Measurements from ENCODE around the gene ITGB3.
A peak's percentile ranks its signal among the peaks of the same experiment; 100 is the strongest.

The ITGB3 gene

GRCh38 chr17:47270946-47271705, 17.5 kb downstream of the ITGB3 start:
- Histone ChIP-seq H3K9ac (ENCODE audit: low read length) (no peak overlapping the region), H3K4me3 (ENCODE audit: low read depth in 1 of 2, low read length in 2 of 2) (no peak overlapping the region), H3K9me3 (ENCODE audit: low read length) (no peaks in the 10 kb centered on the region), H3K4me1 (ENCODE audit: insufficient read depth, low read length) (peaks cover 53% of the 10 kb centered on the region), H3K36me3 (ENCODE audit: insufficient read depth, low read length) (no peaks in the 10 kb centered on the region), H3K27ac (ENCODE audit: low read depth, low read length) (no peak overlapping the region), H3K27me3 (ENCODE audit: control insufficient read depth in 1 of 2, insufficient read depth in 2 of 2, low read length in 2 of 2) (no peaks in the 10 kb centered on the region)

- Histone ChIP-seq H3K4me3 (ENCODE audit: low read depth in 1 of 2, low read length in 2 of 2) (no peak overlapping the region), H3K9me3 (ENCODE audit: low read length) (no peaks in the 10 kb centered on the region), H3K27ac (ENCODE audit: low read depth, low read length) (no peak overlapping the region)
Measured at GRCh38 chr17:47272491-47272890, 18.9 kb downstream of the ITGB3 start.

DNA sequence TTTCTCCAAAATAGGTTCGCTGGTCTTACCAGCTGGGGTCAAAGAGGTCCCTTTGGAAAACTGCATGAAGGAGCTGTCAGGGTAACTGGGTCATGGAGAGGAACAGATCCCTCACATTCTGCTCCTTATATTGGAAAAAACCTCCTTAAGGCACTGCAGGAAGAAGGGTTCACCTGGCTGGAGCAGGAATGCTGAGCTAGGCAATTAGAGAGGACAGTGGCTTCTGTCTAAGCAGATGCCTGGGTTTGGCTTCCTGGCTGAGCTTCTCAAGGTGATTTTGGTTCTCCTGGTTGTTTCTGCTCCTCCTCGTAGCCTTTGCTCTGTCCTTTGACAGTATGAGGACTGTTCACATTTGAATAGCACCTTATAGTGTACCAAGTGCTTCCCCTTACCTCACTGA, 19.6 kb downstream of the ITGB3 start:
- Histone ChIP-seq H3K9me3 (ENCODE audit: low read length) (no peaks in the 10 kb centered on the region), H3K36me3 (ENCODE audit: insufficient read depth, low read length) (no peaks in the 10 kb centered on the region), H3K27ac (ENCODE audit: low read depth, low read length) (peak overlapping the region; percentile 95), H3K9ac (ENCODE audit: low read length) (no peak overlapping the region), H3K27me3 (ENCODE audit: control insufficient read depth in 1 of 2, insufficient read depth in 2 of 2, low read length in 2 of 2) (no peaks in the 10 kb centered on the region), H3K4me1 (ENCODE audit: insufficient read depth, low read length) (peaks cover 59% of the 10 kb centered on the region), H3K4me3 (ENCODE audit: low read depth in 1 of 2, low read length in 2 of 2) (no peak overlapping the region)

More at GRCh38 chr17:47272491-47272890, 18.9 kb downstream of the ITGB3 start:
- H3K4me1 ChIP-seq (ENCODE audit: insufficient read depth, low read length), result peaks cover 53% of the 10 kb centered on the region
- no peaks in the 10 kb centered on the region for H3K27me3 ChIP-seq (ENCODE audit: control insufficient read depth in 1 of 2, insufficient read depth in 2 of 2, low read length in 2 of 2)
- no peaks in the 10 kb centered on the region for H3K36me3 ChIP-seq (ENCODE audit: insufficient read depth, low read length)
- H3K9ac ChIP-seq (ENCODE audit: low read length), result no peak overlapping the region

DNA sequence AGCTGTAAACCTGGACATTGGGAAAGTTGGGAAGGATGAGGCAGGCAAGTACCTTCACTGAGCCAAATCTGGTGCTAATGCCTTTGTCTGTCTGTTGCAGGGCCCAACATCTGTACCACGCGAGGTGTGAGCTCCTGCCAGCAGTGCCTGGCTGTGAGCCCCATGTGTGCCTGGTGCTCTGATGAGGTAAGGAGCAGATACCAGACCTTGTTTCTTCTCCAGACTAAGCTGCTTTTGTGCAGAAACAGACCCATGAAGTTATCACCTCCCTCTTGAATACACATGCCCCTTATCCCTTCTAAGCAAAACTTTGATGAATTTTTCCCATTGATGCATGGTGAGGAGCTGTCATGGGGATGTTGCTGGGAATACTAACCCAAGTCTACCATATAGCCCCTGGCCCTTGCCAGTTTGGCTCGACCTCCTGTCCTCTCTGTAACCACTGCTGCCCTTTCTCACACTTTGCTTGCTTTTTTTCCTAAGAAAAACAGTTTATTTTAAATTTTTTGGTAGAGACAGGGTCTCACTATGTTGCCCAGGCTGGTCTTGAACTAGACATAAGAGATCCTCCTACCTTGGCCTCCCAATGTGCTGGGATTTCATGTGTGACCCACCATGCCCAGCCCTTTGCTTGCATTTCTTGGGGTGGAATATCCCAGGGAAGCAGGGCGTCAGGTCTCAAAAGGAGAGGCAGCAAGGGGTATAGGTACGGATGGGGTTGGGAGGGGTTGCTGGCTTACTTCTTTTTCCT, 20.9 kb downstream of the ITGB3 start:
- no peaks in the 10 kb centered on the region for H3K36me3 ChIP-seq (ENCODE audit: insufficient read depth, low read length)
- H3K4me3 ChIP-seq (ENCODE audit: low read depth in 1 of 2, low read length in 2 of 2), result no peak overlapping the region
- H3K4me1 ChIP-seq (ENCODE audit: insufficient read depth, low read length), result peaks cover 71% of the 10 kb centered on the region
- peak overlapping the region; percentile 28 for H3K9ac ChIP-seq (ENCODE audit: low read length)
- no peaks in the 10 kb centered on the region for H3K27me3 ChIP-seq (ENCODE audit: control insufficient read depth in 1 of 2, insufficient read depth in 2 of 2, low read length in 2 of 2)
- no peaks in the 10 kb centered on the region for H3K9me3 ChIP-seq (ENCODE audit: low read length)
- H3K27ac ChIP-seq (ENCODE audit: low read depth, low read length), result peak overlapping the region; percentile 95

GRCh38 chr17:47275245-47275984, 21.8 kb downstream of the ITGB3 start:
- H3K9ac ChIP-seq (ENCODE audit: low read length), result peak overlapping the region; percentile 28

GRCh38 chr17:47276444-47276843, 22.8 kb downstream of the ITGB3 start:
- Histone ChIP-seq H3K4me3 (ENCODE audit: low read depth in 1 of 2, low read length in 2 of 2) (peak overlapping the region in 1 of 2 donors; percentile 21), H3K27me3 (ENCODE audit: control insufficient read depth in 1 of 2, insufficient read depth in 2 of 2, low read length in 2 of 2) (no peaks in the 10 kb centered on the region), H3K27ac (ENCODE audit: low read depth, low read length) (peak overlapping the region; percentile 95), H3K9ac (ENCODE audit: low read length) (peak overlapping the region; percentile 15), H3K4me1 (ENCODE audit: insufficient read depth, low read length) (peaks cover 81% of the 10 kb centered on the region), H3K36me3 (ENCODE audit: insufficient read depth, low read length) (no peaks in the 10 kb centered on the region), H3K9me3 (ENCODE audit: low read length) (no peaks in the 10 kb centered on the region)

More at GRCh38 chr17:47275245-47275984, 21.8 kb downstream of the ITGB3 start:
- H3K4me3 ChIP-seq (ENCODE audit: low read depth in 1 of 2, low read length in 2 of 2), result peak overlapping the region in 1 of 2 donors; percentile 21
- H3K27ac ChIP-seq (ENCODE audit: low read depth, low read length), result peak overlapping the region; percentile 95
- no peaks in the 10 kb centered on the region for H3K27me3 ChIP-seq (ENCODE audit: control insufficient read depth in 1 of 2, insufficient read depth in 2 of 2, low read length in 2 of 2)
- H3K9me3 ChIP-seq (ENCODE audit: low read length), result no peaks in the 10 kb centered on the region
- no peaks in the 10 kb centered on the region for H3K36me3 ChIP-seq (ENCODE audit: insufficient read depth, low read length)
- H3K4me1 ChIP-seq (ENCODE audit: insufficient read depth, low read length), result peaks cover 77% of the 10 kb centered on the region

GRCh38 chr17:47276868-47277267, 23.2 kb downstream of the ITGB3 start:
- Histone ChIP-seq H3K4me1 (ENCODE audit: insufficient read depth, low read length) (peaks cover 81% of the 10 kb centered on the region), H3K36me3 (ENCODE audit: insufficient read depth, low read length) (no peaks in the 10 kb centered on the region), H3K27ac (ENCODE audit: low read depth, low read length) (peak overlapping the region; percentile 95), H3K9me3 (ENCODE audit: low read length) (no peaks in the 10 kb centered on the region), H3K9ac (ENCODE audit: low read length) (no peak overlapping the region), H3K4me3 (ENCODE audit: low read depth in 1 of 2, low read length in 2 of 2) (no peak overlapping the region), H3K27me3 (ENCODE audit: control insufficient read depth in 1 of 2, insufficient read depth in 2 of 2, low read length in 2 of 2) (no peaks in the 10 kb centered on the region)

- Histone ChIP-seq H3K27me3 (ENCODE audit: control insufficient read depth in 1 of 2, insufficient read depth in 2 of 2, low read length in 2 of 2) (no peaks in the 10 kb centered on the region), H3K36me3 (ENCODE audit: insufficient read depth, low read length) (peaks cover 1% of the 10 kb centered on the region), H3K4me1 (ENCODE audit: insufficient read depth, low read length) (peaks cover 81% of the 10 kb centered on the region), H3K4me3 (ENCODE audit: low read depth in 1 of 2, low read length in 2 of 2) (no peak overlapping the region), H3K9me3 (ENCODE audit: low read length) (no peaks in the 10 kb centered on the region), H3K27ac (ENCODE audit: low read depth, low read length) (peak overlapping the region; percentile 91), H3K9ac (ENCODE audit: low read length) (no peak overlapping the region)
Measured at GRCh38 chr17:47277921-47278320, 24.3 kb downstream of the ITGB3 start.

GRCh38 chr17:47278561-47278960, 24.9 kb downstream of the ITGB3 start:
- H3K9ac ChIP-seq (ENCODE audit: low read length), result no peak overlapping the region
- no peaks in the 10 kb centered on the region for H3K27me3 ChIP-seq (ENCODE audit: control insufficient read depth in 1 of 2, insufficient read depth in 2 of 2, low read length in 2 of 2)
- H3K27ac ChIP-seq (ENCODE audit: low read depth, low read length), result peak overlapping the region; percentile 91
- H3K4me3 ChIP-seq (ENCODE audit: low read depth in 1 of 2, low read length in 2 of 2), result no peak overlapping the region
- H3K36me3 ChIP-seq (ENCODE audit: insufficient read depth, low read length), result peaks cover 7% of the 10 kb centered on the region
- no peaks in the 10 kb centered on the region for H3K9me3 ChIP-seq (ENCODE audit: low read length)
- H3K4me1 ChIP-seq (ENCODE audit: insufficient read depth, low read length), result peaks cover 77% of the 10 kb centered on the region

DNA sequence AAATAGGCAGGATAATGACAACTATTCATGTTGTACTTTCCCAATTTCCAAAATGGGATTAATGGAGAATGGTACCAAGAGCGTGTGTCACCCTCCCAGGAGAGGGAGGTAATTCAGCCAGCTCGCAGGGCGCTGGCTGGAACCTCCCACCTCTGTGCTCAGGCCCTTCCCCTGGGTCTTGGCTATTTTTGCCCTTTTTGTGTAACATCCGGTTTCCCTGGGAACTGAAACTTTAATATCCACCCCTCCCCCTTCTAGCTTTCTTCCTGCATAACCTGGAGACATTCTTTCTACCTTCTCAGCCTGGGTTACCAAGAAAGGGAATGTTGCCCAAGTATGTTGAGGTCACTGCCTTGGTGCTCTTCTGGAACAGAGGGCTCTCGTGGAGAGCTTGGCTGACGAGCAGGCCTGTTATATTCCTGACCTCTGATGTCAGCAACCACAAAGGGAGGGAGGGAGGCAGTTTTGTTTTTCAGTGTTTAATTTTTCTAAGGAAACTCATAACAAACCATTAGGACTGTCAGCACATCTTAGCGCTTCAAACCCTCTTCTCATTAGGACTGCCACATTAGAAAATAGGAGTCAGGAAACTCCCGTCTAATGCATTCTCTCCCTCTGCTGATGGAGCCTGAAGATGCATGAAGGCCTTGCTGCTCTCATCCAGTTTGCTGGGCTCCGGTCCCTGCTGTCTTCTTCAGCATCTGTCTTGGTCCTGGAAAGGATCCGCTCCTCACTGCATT, 25.6 kb downstream of the ITGB3 start:
- peak overlapping the region; percentile 5 for H3K9ac ChIP-seq (ENCODE audit: low read length)
- H3K27ac ChIP-seq (ENCODE audit: low read depth, low read length), result peak overlapping the region; percentile 91
- H3K27me3 ChIP-seq (ENCODE audit: control insufficient read depth in 1 of 2, insufficient read depth in 2 of 2, low read length in 2 of 2), result no peaks in the 10 kb centered on the region
- no peak overlapping the region for H3K4me3 ChIP-seq (ENCODE audit: low read depth in 1 of 2, low read length in 2 of 2)
- peaks cover 13% of the 10 kb centered on the region for H3K36me3 ChIP-seq (ENCODE audit: insufficient read depth, low read length)
- no peaks in the 10 kb centered on the region for H3K9me3 ChIP-seq (ENCODE audit: low read length)
- H3K4me1 ChIP-seq (ENCODE audit: insufficient read depth, low read length), result peaks cover 70% of the 10 kb centered on the region

Measured in muscle layer of colon (tissue), 2 donors.